ENCODE results near the gene PRLR.

Gene PRLR

GRCh38 chr5:35233121-35233520 is 2.8 kb upstream of the PRLR start:
- DNase-seq: no peak

GRCh38 chr5:35232124-35232523 is 1.8 kb upstream of the PRLR start:
- no peak for DNase-seq

GRCh38 chr5:35229076-35230037 is 930 bp downstream of the PRLR start:
- no peak for DNase-seq

- DNase-seq: no peak
These were observed 2.0 kb downstream of the PRLR start for GRCh38 chr5:35228310-35228709.

GRCh38 chr5:35227720-35228119 is 2.6 kb downstream of the PRLR start:
- DNase-seq: no peak

GRCh38 chr5:35223787-35224395 is 6.4 kb downstream of the PRLR start:
- DNase-seq: no peak

- no peak for DNase-seq
These were observed 9.3 kb downstream of the PRLR start for GRCh38 chr5:35220967-35221366.

- no peak for DNase-seq
These were observed 11.3 kb downstream of the PRLR start for GRCh38 chr5:35218981-35219380.

GRCh38 chr5:35214051-35214450 is 16.2 kb downstream of the PRLR start:
- no peak for DNase-seq

- DNase-seq: no peak
These were observed 16.7 kb downstream of the PRLR start for GRCh38 chr5:35213608-35214007.

- no peak for DNase-seq
These were observed 17.9 kb downstream of the PRLR start for GRCh38 chr5:35212122-35212982.

- DNase-seq: no peak
These were observed 20.4 kb downstream of the PRLR start for GRCh38 chr5:35209862-35210261.

GRCh38 chr5:35205606-35206005 is 24.7 kb downstream of the PRLR start:
- DNase-seq: no peak

GRCh38 chr5:35205186-35205585 is 25.1 kb downstream of the PRLR start:
- DNase-seq: no peak

GRCh38 chr5:35203403-35203802 is 26.9 kb downstream of the PRLR start:
- no peak for DNase-seq

- peak; percentile 10 for DNase-seq
These were observed 27.8 kb downstream of the PRLR start for GRCh38 chr5:35202319-35203111.

GRCh38 chr5:35201291-35201690 is 29.0 kb downstream of the PRLR start:
- no peak for DNase-seq

- no peak for DNase-seq
These were observed 30.4 kb downstream of the PRLR start for GRCh38 chr5:35199886-35200285.

- no peak for DNase-seq
These were observed 31.6 kb downstream of the PRLR start for GRCh38 chr5:35198686-35199085.

GRCh38 chr5:35198075-35198474 is 32.2 kb downstream of the PRLR start:
- DNase-seq: no peak

GRCh38 chr5:35197351-35197750 is 32.9 kb downstream of the PRLR start:
- DNase-seq: no peak

- DNase-seq: no peak
These were observed 34.8 kb downstream of the PRLR start for GRCh38 chr5:35195472-35195852.

All from stimulated activated naive CD4-positive, alpha-beta T cell treated with Interleukin-2 at 50 U/mL for 16 hours (primary cell).